ENCODE data around the gene TFEC. TPM values are rescaled to one million over a fixed set of nuclear protein-coding genes. Genes with fewer than 3 reads are reported as not detected.

The TFEC gene
- total and polyA plus RNA-seq, 2 donors (not counting 3 experiments of a cell fraction or from before 2014, with no cell fraction given): 3.6 to 7.9 TPM

DNA sequence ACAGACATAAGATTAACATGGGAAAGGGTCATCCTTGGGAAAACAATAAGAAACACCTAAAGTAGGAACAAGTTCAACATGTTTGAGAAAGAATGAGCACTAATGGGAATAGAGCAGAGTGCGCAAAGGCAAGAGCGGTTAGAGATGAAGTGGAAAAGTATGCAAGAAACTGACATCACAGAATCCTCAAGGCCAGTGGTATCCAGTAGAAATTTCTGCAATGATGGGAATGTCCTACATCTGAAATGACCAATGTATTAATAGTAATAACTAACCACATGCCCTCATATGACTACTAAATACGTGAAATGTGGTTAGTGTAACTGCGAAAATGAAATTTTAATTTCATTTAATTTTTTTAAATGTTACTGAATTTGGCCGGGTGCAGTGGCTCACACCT is 54.8 kb downstream of the TFEC start:
- POLR2A ChIA-PET: no interaction called here

DNA sequence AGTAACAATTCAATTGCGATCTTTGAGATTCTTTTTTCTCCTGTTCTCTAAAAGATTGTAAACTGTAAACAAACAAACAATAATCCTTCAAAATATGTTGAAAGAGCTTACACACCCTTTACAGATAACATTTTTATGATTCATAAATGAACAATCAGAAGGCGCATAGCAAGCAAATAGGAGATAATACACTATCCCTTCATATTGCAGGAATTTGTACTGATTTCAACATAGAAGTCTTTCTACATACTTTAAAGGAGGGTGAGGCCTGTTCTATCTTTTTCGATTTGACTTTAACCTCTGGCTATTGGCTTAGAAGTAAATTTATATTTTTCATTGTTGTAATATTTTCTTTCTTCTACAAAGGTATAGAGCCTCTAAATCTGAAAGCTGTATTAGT is 57.2 kb downstream of the TFEC start:
- intact Hi-C loops (cut with micrococcal nuclease) (no loop called here), dilution Hi-C loops (cut with MboI; ENCODE audit: extremely low pct_ligation_motif_present, low sequenced_read_pairs) (no loop called here)
- FAIRE-seq (no peak), DNase-seq (ENCODE audit: low read depth, low spot score) (no peak)
- Histone ChIP-seq H3K4me3 (replicated peaks in 1 of 3; ENCODE audit: insufficient read depth in 1 of 3, low read depth in 1 of 3, low read length in 3 of 3) (no peak overlapping the region), H3K9ac (replicated peaks; ENCODE audit: extremely low read depth, insufficient read depth, low read length) (no peak overlapping the region), H3K27ac (ENCODE audit: insufficient read depth, low read depth, low read length) (no peak overlapping the region), H3K4me2 (ENCODE audit: insufficient read depth, low read length) (no peak overlapping the region), H3K4me1 (ENCODE audit: control insufficient read depth, extremely low read depth, insufficient read depth, low read length) (no peaks in the 10 kb centered on the region), H3K36me3 (ENCODE audit: control insufficient read depth in 2 of 2, extremely low read depth in 1 of 2, insufficient read depth in 2 of 2, low read length in 2 of 2) (no peaks in the 10 kb centered on the region), H4K20me1 (replicated peaks; ENCODE audit: control insufficient read depth, extremely low read depth, insufficient read depth, low read length) (no peaks in the 10 kb centered on the region), H2AFZ (ENCODE audit: low read depth, low read length) (no peak overlapping the region), H3K79me2 (ENCODE audit: control insufficient read depth, insufficient read depth, low read length) (no peaks in the 10 kb centered on the region), H3K9me3 (replicated peaks; ENCODE audit: control insufficient read depth, insufficient read depth, low read length) (no peaks in the 10 kb centered on the region), H3K27me3 (ENCODE audit: control insufficient read depth in 2 of 2, insufficient read depth in 2 of 2, low read length in 2 of 2) (no peaks in the 10 kb centered on the region), H3K9me1 (replicated peaks; ENCODE audit: control insufficient read depth, extremely low read depth, insufficient read depth, low read length) (no peaks in the 10 kb centered on the region)
- ChIA-PET CTCF (no interaction called here), POLR2A (no interaction called here)
- no TSS peak for BruUV-seq (replicated peaks)
- TF ChIP-seq EZH2 (IDR thresholded peaks at IDR 0.05; ENCODE audit: borderline replicate concordance, low read depth, low read length, severe bottlenecking): no peak
- TF ChIP-seq GATA2 (IDR thresholded peaks at IDR 0.05; ENCODE audit: insufficient read depth, insufficient read length, low read depth, low read length): no peak
- TF ChIP-seq, protein P1, sequence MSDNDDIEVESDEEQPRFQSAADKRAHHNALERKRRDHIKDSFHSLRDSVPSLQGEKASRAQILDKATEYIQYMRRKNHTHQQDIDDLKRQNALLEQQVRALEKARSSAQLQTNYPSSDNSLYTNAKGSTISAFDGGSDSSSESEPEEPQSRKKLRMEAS (IDR thresholded peaks at IDR 0.05; ENCODE audit: insufficient read depth, insufficient read length): no peak
- no peak for TF ChIP-seq POLR2A (IDR thresholded peaks at IDR 0.05; ENCODE audit: low read depth, low read length)
- TF ChIP-seq, protein P2, sequence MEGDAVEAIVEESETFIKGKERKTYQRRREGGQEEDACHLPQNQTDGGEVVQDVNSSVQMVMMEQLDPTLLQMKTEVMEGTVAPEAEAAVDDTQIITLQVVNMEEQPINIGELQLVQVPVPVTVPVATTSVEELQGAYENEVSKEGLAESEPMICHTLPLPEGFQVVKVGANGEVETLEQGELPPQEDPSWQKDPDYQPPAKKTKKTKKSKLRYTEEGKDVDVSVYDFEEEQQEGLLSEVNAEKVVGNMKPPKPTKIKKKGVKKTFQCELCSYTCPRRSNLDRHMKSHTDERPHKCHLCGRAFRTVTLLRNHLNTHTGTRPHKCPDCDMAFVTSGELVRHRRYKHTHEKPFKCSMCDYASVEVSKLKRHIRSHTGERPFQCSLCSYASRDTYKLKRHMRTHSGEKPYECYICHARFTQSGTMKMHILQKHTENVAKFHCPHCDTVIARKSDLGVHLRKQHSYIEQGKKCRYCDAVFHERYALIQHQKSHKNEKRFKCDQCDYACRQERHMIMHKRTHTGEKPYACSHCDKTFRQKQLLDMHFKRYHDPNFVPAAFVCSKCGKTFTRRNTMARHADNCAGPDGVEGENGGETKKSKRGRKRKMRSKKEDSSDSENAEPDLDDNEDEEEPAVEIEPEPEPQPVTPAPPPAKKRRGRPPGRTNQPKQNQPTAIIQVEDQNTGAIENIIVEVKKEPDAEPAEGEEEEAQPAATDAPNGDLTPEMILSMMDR (IDR thresholded peaks at IDR 0.05; ENCODE audit: extremely low read depth in 1 of 2, insufficient read depth in 1 of 2, low read depth in 1 of 2, low read length in 2 of 2): no peak
- TF ChIP-seq POLR2AphosphoS5 (IDR thresholded peaks at IDR 0.05; ENCODE audit: insufficient read depth, low read depth, low read length): no peak
- no peak for TF ChIP-seq FOS (IDR thresholded peaks at IDR 0.05; ENCODE audit: borderline replicate concordance, insufficient read depth, low read length)
- TF ChIP-seq JUN (IDR thresholded peaks at IDR 0.05; ENCODE audit: borderline replicate concordance, insufficient read depth, insufficient read length, low read depth): no peak
- no peak for TF ChIP-seq MYC (IDR thresholded peaks at IDR 0.05; ENCODE audit: low read depth, low read length)

More for the DNA sequence above, 54.8 kb downstream of the TFEC start:
- TF ChIP-seq MYC (IDR thresholded peaks at IDR 0.05; ENCODE audit: low read depth, low read length) (no peak), GATA2 (IDR thresholded peaks at IDR 0.05; ENCODE audit: insufficient read depth, insufficient read length, low read depth, low read length) (no peak), POLR2A (IDR thresholded peaks at IDR 0.05; ENCODE audit: low read depth, low read length) (no peak), FOS (IDR thresholded peaks at IDR 0.05; ENCODE audit: borderline replicate concordance, insufficient read depth, low read length) (no peak), JUN (IDR thresholded peaks at IDR 0.05; ENCODE audit: borderline replicate concordance, insufficient read depth, insufficient read length, low read depth) (no peak), POLR2AphosphoS5 (IDR thresholded peaks at IDR 0.05; ENCODE audit: insufficient read depth, low read depth, low read length) (no peak), EZH2 (IDR thresholded peaks at IDR 0.05; ENCODE audit: borderline replicate concordance, low read depth, low read length, severe bottlenecking) (no peak)
- TF ChIP-seq, protein P2 (IDR thresholded peaks at IDR 0.05; ENCODE audit: extremely low read depth in 1 of 2, insufficient read depth in 1 of 2, low read depth in 1 of 2, low read length in 2 of 2): no peak
- no peak overlapping the region for H3K4me2 ChIP-seq (ENCODE audit: insufficient read depth, low read length)
- no peak overlapping the region for H3K9ac ChIP-seq (replicated peaks; ENCODE audit: extremely low read depth, insufficient read depth, low read length)
- intact Hi-C loops (cut with micrococcal nuclease) (no loop called here), dilution Hi-C loops (cut with MboI; ENCODE audit: extremely low pct_ligation_motif_present, low sequenced_read_pairs) (no loop called here)
- H3K9me3 ChIP-seq (replicated peaks; ENCODE audit: control insufficient read depth, insufficient read depth, low read length): no peaks in the 10 kb centered on the region
- H3K27me3 ChIP-seq (ENCODE audit: control insufficient read depth in 2 of 2, insufficient read depth in 2 of 2, low read length in 2 of 2): no peaks in the 10 kb centered on the region
- H3K9me1 ChIP-seq (replicated peaks; ENCODE audit: control insufficient read depth, extremely low read depth, insufficient read depth, low read length): no peaks in the 10 kb centered on the region
- FAIRE-seq (peak; percentile 46), DNase-seq (ENCODE audit: low read depth, low spot score) (no peak)
- CTCF ChIA-PET: interaction anchor here (0.9 kb wide), 1 partner anchor 9 kb away, joined by 3 read pairs; no protein-coding TSS in a partner anchor
- H3K4me1 ChIP-seq (ENCODE audit: control insufficient read depth, extremely low read depth, insufficient read depth, low read length): no peaks in the 10 kb centered on the region
- H4K20me1 ChIP-seq (replicated peaks; ENCODE audit: control insufficient read depth, extremely low read depth, insufficient read depth, low read length): no peaks in the 10 kb centered on the region
- BruUV-seq (replicated peaks): no TSS peak
- H3K79me2 ChIP-seq (ENCODE audit: control insufficient read depth, insufficient read depth, low read length): no peaks in the 10 kb centered on the region
- no peak overlapping the region for H2AFZ ChIP-seq (ENCODE audit: low read depth, low read length)
- no peak overlapping the region for H3K27ac ChIP-seq (ENCODE audit: insufficient read depth, low read depth, low read length)
- H3K4me3 ChIP-seq (replicated peaks in 1 of 3; ENCODE audit: insufficient read depth in 1 of 3, low read depth in 1 of 3, low read length in 3 of 3): no peak overlapping the region
- no peaks in the 10 kb centered on the region for H3K36me3 ChIP-seq (ENCODE audit: control insufficient read depth in 2 of 2, extremely low read depth in 1 of 2, insufficient read depth in 2 of 2, low read length in 2 of 2)
